Osteoblast (primary cell): Measurements from ENCODE around the gene OCA2. TPM values are rescaled to one million over a fixed set of nuclear protein-coding genes. Genes with fewer than 3 reads are reported as not detected.

Experiments
- DNase-seq: peaks from one replicate; pipeline ENCODE4 v3.0.0; 2011; ENCODE audit warnings: low spot score, mixed read lengths; ENCODE audit not compliant: insufficient read length; ENCODE audit errors: missing footprints
- H2AFZ ChIP-seq: 2 replicates; pipeline ENCODE4 v1.6.0; 2011; ENCODE audit warnings: mild to moderate bottlenecking, low read length
- H3K27ac ChIP-seq: 2 replicates; pipeline ENCODE4 v1.5.1; 2011; ENCODE audit warnings: mild to moderate bottlenecking, low read depth, low read length, moderate library complexity
- H3K27me3 ChIP-seq: 2 replicates; pipeline ENCODE4 v1.6.0; 2012; ENCODE audit warnings: mild to moderate bottlenecking, control low read depth, inconsistent platforms, low read length, moderate library complexity; ENCODE audit not compliant: insufficient read depth
- H3K36me3 ChIP-seq: 2 replicates; pipeline ENCODE4 v1.5.1; 2011; ENCODE audit warnings: mild to moderate bottlenecking, low read length, control low read depth, moderate library complexity; ENCODE audit not compliant: insufficient read depth
- H3K4me1 ChIP-seq: 2 replicates; pipeline ENCODE4 v1.5.1; 2011; ENCODE audit warnings: mild to moderate bottlenecking, low read length, control low read depth, moderate library complexity; ENCODE audit not compliant: insufficient read depth
- H3K4me2 ChIP-seq: 2 replicates; pipeline ENCODE4 v1.6.0; 2011; ENCODE audit warnings: mild to moderate bottlenecking, low read length; ENCODE audit not compliant: insufficient read depth
- H3K4me3 ChIP-seq: fragments of 200-600 bp; sonication (generic); 3 replicates; pipeline ENCODE4 v1.5.1; 2012; ENCODE audit warnings: mild to moderate bottlenecking, low read length, inconsistent platforms; ENCODE audit not compliant: insufficient read depth
- H3K79me2 ChIP-seq: 2 replicates; pipeline ENCODE4 v1.6.0; 2012; ENCODE audit warnings: mild to moderate bottlenecking, low read length, control low read depth, inconsistent platforms; ENCODE audit not compliant: insufficient read depth
- H3K9me3 ChIP-seq: 2 replicates; pipeline ENCODE4 v1.5.1; 2011; ENCODE audit warnings: low read depth, low read length, control low read depth
- H4K20me1 ChIP-seq: 2 replicates; pipeline ENCODE4 v1.6.0; 2012; ENCODE audit warnings: mild to moderate bottlenecking, low read length, control low read depth; ENCODE audit not compliant: insufficient read depth
- total RNA-seq: library from RNA; depleted of rRNA; stranded (reverse); fragments of >200 nt; gene quantifications from 2 replicates; pipeline ENCODE4 v1.2.3, GENCODE V29; 2012
- TF ChIP-seq, protein P1 (sequence below): IDR thresholded peaks from 2 replicates; pipeline ENCODE4 v1.5.1; 2011; ENCODE audit warnings: mild to moderate bottlenecking, low read depth, low read length, moderate library complexity; ENCODE audit errors: extremely low read depth

The OCA2 gene
- total RNA-seq, 1 donor, result not detected

- H3K4me1 ChIP-seq, result no peaks in the 10 kb centered on the region
- no peak overlapping the region for H3K27ac ChIP-seq
- no peaks in the 10 kb centered on the region for H3K36me3 ChIP-seq
- H3K4me2 ChIP-seq, result no peak overlapping the region
- no peak overlapping the region for H2AFZ ChIP-seq
- no peak overlapping the region for H3K4me3 ChIP-seq
- DNase-seq, result no peak
- H3K79me2 ChIP-seq, result no peaks in the 10 kb centered on the region
- H3K27me3 ChIP-seq, result no peaks in the 10 kb centered on the region
- peaks cover 3% of the 10 kb centered on the region for H3K9me3 ChIP-seq
- H4K20me1 ChIP-seq, result no peaks in the 10 kb centered on the region
- TF ChIP-seq, protein P1, sequence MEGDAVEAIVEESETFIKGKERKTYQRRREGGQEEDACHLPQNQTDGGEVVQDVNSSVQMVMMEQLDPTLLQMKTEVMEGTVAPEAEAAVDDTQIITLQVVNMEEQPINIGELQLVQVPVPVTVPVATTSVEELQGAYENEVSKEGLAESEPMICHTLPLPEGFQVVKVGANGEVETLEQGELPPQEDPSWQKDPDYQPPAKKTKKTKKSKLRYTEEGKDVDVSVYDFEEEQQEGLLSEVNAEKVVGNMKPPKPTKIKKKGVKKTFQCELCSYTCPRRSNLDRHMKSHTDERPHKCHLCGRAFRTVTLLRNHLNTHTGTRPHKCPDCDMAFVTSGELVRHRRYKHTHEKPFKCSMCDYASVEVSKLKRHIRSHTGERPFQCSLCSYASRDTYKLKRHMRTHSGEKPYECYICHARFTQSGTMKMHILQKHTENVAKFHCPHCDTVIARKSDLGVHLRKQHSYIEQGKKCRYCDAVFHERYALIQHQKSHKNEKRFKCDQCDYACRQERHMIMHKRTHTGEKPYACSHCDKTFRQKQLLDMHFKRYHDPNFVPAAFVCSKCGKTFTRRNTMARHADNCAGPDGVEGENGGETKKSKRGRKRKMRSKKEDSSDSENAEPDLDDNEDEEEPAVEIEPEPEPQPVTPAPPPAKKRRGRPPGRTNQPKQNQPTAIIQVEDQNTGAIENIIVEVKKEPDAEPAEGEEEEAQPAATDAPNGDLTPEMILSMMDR, result no peak
Measured at GRCh38 chr15:27989427-27989826, 109.7 kb downstream of the OCA2 start.

- H3K9me3 ChIP-seq, result no peaks in the 10 kb centered on the region
- no peaks in the 10 kb centered on the region for H3K4me1 ChIP-seq
- TF ChIP-seq, protein P1, result no peak
- H3K79me2 ChIP-seq, result no peaks in the 10 kb centered on the region
- H2AFZ ChIP-seq, result no peak overlapping the region
- H3K36me3 ChIP-seq, result no peaks in the 10 kb centered on the region
- H3K4me2 ChIP-seq, result no peak overlapping the region
- no peaks in the 10 kb centered on the region for H4K20me1 ChIP-seq
- no peak overlapping the region for H3K27ac ChIP-seq
- no peak for DNase-seq
- no peaks in the 10 kb centered on the region for H3K27me3 ChIP-seq
- H3K4me3 ChIP-seq, result no peak overlapping the region
Measured at GRCh38 chr15:27985099-27985498, 114.0 kb downstream of the OCA2 start.

DNA sequence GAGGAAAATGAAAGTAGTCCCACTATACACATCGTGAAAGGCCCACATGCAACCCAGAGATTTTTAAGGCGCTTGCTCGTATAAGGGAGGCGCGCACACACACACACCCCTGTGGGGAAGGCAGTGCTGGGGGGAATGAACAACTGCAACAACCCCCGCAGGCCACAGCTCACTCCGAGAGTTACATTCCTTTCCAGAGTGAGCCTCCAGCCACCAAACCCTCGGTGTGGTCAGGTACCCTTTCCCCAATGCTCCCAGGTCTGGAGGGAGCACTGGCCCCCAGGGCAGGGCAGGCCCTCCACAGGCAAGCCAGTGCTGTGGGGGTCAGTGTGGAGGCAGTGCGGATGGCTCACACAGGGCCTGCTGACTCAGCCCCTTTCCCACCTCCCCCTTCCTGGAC, 115.6 kb downstream of the OCA2 start:
- H3K4me2 ChIP-seq, result no peak overlapping the region
- no peaks in the 10 kb centered on the region for H3K9me3 ChIP-seq
- H3K79me2 ChIP-seq, result no peaks in the 10 kb centered on the region
- TF ChIP-seq, protein P1, result no peak
- no peak overlapping the region for H3K4me3 ChIP-seq
- no peak for DNase-seq
- H3K4me1 ChIP-seq, result no peaks in the 10 kb centered on the region
- no peaks in the 10 kb centered on the region for H4K20me1 ChIP-seq
- H2AFZ ChIP-seq, result no peak overlapping the region
- no peak overlapping the region for H3K27ac ChIP-seq
- H3K36me3 ChIP-seq, result no peaks in the 10 kb centered on the region
- H3K27me3 ChIP-seq, result no peaks in the 10 kb centered on the region

DNA sequence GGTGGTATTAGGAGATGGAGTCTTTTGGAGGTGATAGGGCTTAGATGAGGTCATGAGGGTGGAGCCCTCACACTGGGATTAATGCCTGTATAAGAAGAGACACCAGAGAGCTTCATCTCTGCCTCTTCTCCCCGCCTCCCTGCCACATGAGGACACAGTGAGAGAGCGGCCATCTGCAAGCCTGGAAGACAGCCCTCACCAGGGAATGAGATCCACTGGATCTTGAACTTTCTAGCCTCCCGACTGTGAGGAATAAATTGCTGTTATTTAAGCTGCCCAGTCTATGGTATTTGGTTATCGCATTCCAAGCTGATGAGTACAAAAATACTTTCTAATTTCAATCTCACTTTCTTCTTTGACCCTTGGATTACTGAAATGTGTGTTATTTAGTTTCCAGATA, 121.4 kb downstream of the OCA2 start:
- TF ChIP-seq, protein P1, result no peak
- H3K36me3 ChIP-seq, result no peaks in the 10 kb centered on the region
- H3K4me3 ChIP-seq, result no peak overlapping the region
- no peaks in the 10 kb centered on the region for H3K9me3 ChIP-seq
- H2AFZ ChIP-seq, result no peak overlapping the region
- H3K79me2 ChIP-seq, result no peaks in the 10 kb centered on the region
- H4K20me1 ChIP-seq, result no peaks in the 10 kb centered on the region
- no peak for DNase-seq
- no peak overlapping the region for H3K4me2 ChIP-seq
- no peaks in the 10 kb centered on the region for H3K4me1 ChIP-seq
- H3K27ac ChIP-seq, result no peak overlapping the region
- H3K27me3 ChIP-seq, result no peaks in the 10 kb centered on the region
